Inflammatory macrophage (primary cell): Measurements from ENCODE around the gene PPP1R12B.

Experiments
- DNase-seq, 2 donors: peaks; one replicate each; pipeline ENCODE4 v3.0.0-alpha.2; 2020 to 2022
- total RNA-seq, 18 experiments: gene quantifications; one replicate each; lab custom pipeline; 2026; ENCODE audit warnings: mixed read lengths in 6 of 18, inconsistent platforms in 2 of 18; lab: John Stamatoyannopoulos, UW

The PPP1R12B gene
- total RNA-seq = 8.5 to 29.9 (median 17.1) reads per million in 18 experiments

- peak; percentile 99 for DNase-seq
These were observed at the start of gene PPP1R12B for GRCh38 chr1:202348509-202349205. Gene PPP1R12B, plus strand, starts transcription at chr1:202348699. Its CDS starts 153 bp downstream, at chr1:202348852.

- no peak for DNase-seq
These were observed 46.3 kb upstream of the PPP1R12B start for GRCh38 chr1:202302166-202302565.

GRCh38 chr1:202304375-202304774 is 44.1 kb upstream of the PPP1R12B start:
- DNase-seq = no peak

GRCh38 chr1:202305168-202305567 is 43.3 kb upstream of the PPP1R12B start:
- no peak for DNase-seq

- no peak for DNase-seq
These were observed 41.8 kb upstream of the PPP1R12B start for GRCh38 chr1:202306535-202307345.

- DNase-seq = no peak
These were observed 38.3 kb upstream of the PPP1R12B start for GRCh38 chr1:202310071-202310725.

GRCh38 chr1:202310746-202311145 is 37.8 kb upstream of the PPP1R12B start:
- no peak for DNase-seq

GRCh38 chr1:202311875-202312635 is 36.4 kb upstream of the PPP1R12B start:
- DNase-seq = no peak

- DNase-seq = peak; percentile 52 to 73
These were observed 32.8 kb upstream of the PPP1R12B start for GRCh38 chr1:202315576-202316168.

- DNase-seq = no peak
These were observed 32.3 kb upstream of the PPP1R12B start for GRCh38 chr1:202316186-202316585.

- no peak for DNase-seq
These were observed 30.3 kb upstream of the PPP1R12B start for GRCh38 chr1:202317941-202318925.

- DNase-seq = no peak
These were observed 29.0 kb upstream of the PPP1R12B start for GRCh38 chr1:202319381-202320080.

GRCh38 chr1:202320081-202320405 is 28.5 kb upstream of the PPP1R12B start:
- no peak for DNase-seq

GRCh38 chr1:202323731-202324130 is 24.8 kb upstream of the PPP1R12B start:
- DNase-seq = no peak

- DNase-seq = no peak
These were observed 23.9 kb upstream of the PPP1R12B start for GRCh38 chr1:202324646-202325045.

- no peak for DNase-seq
These were observed 18.6 kb upstream of the PPP1R12B start for GRCh38 chr1:202329891-202330290.

- DNase-seq = no peak
These were observed 14.6 kb upstream of the PPP1R12B start for GRCh38 chr1:202333861-202334260.

- DNase-seq = peak; percentile 17 to 53
These were observed 4.7 kb upstream of the PPP1R12B start for GRCh38 chr1:202343652-202344349.

GRCh38 chr1:202348005-202348508 is 442 bp upstream of the PPP1R12B start:
- no peak for DNase-seq
